Endodermal cell (in vitro differentiated cells): ENCODE measurements around the gene COL23A1. TPM values are rescaled to one million over a fixed set of nuclear protein-coding genes. Genes with fewer than 3 reads are reported as not detected.

Source experiments
- DNase-seq: peaks from one replicate; pipeline ENCODE4 v3.0.0-alpha.2; 2017
- H3K27ac ChIP-seq: 2 replicates; pipeline ENCODE4 v1.5.1; 2013; ENCODE audit warnings: mild to moderate bottlenecking, low read depth, low read length, moderate library complexity
- H3K27me3 ChIP-seq: 2 replicates; pipeline ENCODE4 v1.6.1; 2013; ENCODE audit warnings: mild to moderate bottlenecking, low read length, moderate library complexity; ENCODE audit not compliant: insufficient read depth, control insufficient read depth, poor library complexity, severe bottlenecking
- H3K36me3 ChIP-seq: 2 replicates; pipeline ENCODE4 v1.7.0; 2013; ENCODE audit warnings: mild to moderate bottlenecking, low read length, moderate library complexity; ENCODE audit not compliant: control insufficient read depth, insufficient read depth
- H3K4me1 ChIP-seq: one replicate; pipeline ENCODE4 v1.7.0; 2013; ENCODE audit warnings: low read length; ENCODE audit not compliant: control insufficient read depth, insufficient read depth
- H3K4me3 ChIP-seq: 2 replicates; pipeline ENCODE4 v1.5.1; 2013; ENCODE audit warnings: mild to moderate bottlenecking, low read length, moderate library complexity
- H3K9ac ChIP-seq: 2 replicates; pipeline ENCODE4 v1.6.1; 2013; ENCODE audit warnings: mild to moderate bottlenecking, low read length, moderate library complexity; ENCODE audit not compliant: poor library complexity, severe bottlenecking; ENCODE audit errors: extremely low read depth
- H3K9me3 ChIP-seq: 2 replicates; pipeline ENCODE4 v1.6.1; 2013; ENCODE audit warnings: mild to moderate bottlenecking, low read length, moderate library complexity; ENCODE audit not compliant: control insufficient read depth
- H3K27ac Mint-ChIP-seq: 2 replicates; pipeline ENCODE4 v1.8.0; 2020; ENCODE audit warnings: mixed read lengths
- H3K27me3 Mint-ChIP-seq: 2 replicates; pipeline ENCODE4 v1.8.0; 2021; ENCODE audit warnings: mild to moderate bottlenecking, mixed read lengths; ENCODE audit not compliant: insufficient read depth
- H3K36me3 Mint-ChIP-seq: 2 replicates; pipeline ENCODE4 v1.8.0; 2020; ENCODE audit warnings: low read depth, mixed read lengths
- H3K4me1 Mint-ChIP-seq: 2 replicates; pipeline ENCODE4 v1.8.0; 2020; ENCODE audit warnings: mixed read lengths
- H3K4me3 Mint-ChIP-seq: 2 replicates; pipeline ENCODE4 v1.8.0; 2020; ENCODE audit warnings: mild to moderate bottlenecking, moderate library complexity, mixed read lengths
- H3K9me3 Mint-ChIP-seq: 2 replicates; pipeline ENCODE4 v1.8.0; 2020; ENCODE audit warnings: mild to moderate bottlenecking, mixed read lengths
- CTCF ChIP-seq: fragments of 200-600 bp; sonication (generic); conservative IDR thresholded peaks from 2 replicates; pipeline ENCODE4 v1.5.0; 2021; ENCODE audit warnings: antibody characterized with exemption, mild to moderate bottlenecking
- WGBS, 2 experiments: methylation state at CpG; one replicate each; pipeline versions ENCODE4 v1.1.5 to v1.1.7; 2013; ENCODE audit warnings: missing lambda C conversion rate in 2 of 2, mixed read lengths in 1 of 2; ENCODE audit not compliant: insufficient coverage in 1 of 2, insufficient read length in 1 of 2; 5-methylcytosine and 5-hydroxymethylcytosine counted together
- total RNA-seq, 2 donors: library from RNA; stranded (reverse); fragmentation: NEBNext Ultra II Directional in 1 of 2; extraction: Animal tissue kit (Norgen Biotek cat#: 25700) in 1 of 2; gene quantifications; 2 replicates in 1 of 2; 3 replicates in 1 of 2; pipeline ENCODE4 v1.2.1, GENCODE V29; 2021

COL23A1 gene
- total RNA-seq, 2 donors from 2014 or later: 50.2 to 71.3 TPM

- no peak for DNase-seq
- Mint-ChIP-seq H3K27ac (peak overlapping the region; percentile 38), H3K36me3 (no peaks in the 10 kb centered on the region), H3K4me1 (peaks cover 40% of the 10 kb centered on the region), H3K27me3 (no peaks in the 10 kb centered on the region), H3K4me3 (no peak overlapping the region), H3K9me3 (no peaks in the 10 kb centered on the region)
- Histone ChIP-seq H3K27me3 (no peaks in the 10 kb centered on the region), H3K36me3 (no peaks in the 10 kb centered on the region), H3K4me3 (no peak overlapping the region), H3K9me3 (no peaks in the 10 kb centered on the region), H3K4me1 (peaks cover 6% of the 10 kb centered on the region), H3K9ac (no peak overlapping the region), H3K27ac (no peak overlapping the region)
- no peak for TF ChIP-seq CTCF
- whole genome bisulfite sequencing, 2 experiments: 86 to 94% methylated on average over 6 to 9 of the region's 9 CpGs
Measured at GRCh38 chr5:178419196-178419595, 171.0 kb downstream of the COL23A1 start.

DNA sequence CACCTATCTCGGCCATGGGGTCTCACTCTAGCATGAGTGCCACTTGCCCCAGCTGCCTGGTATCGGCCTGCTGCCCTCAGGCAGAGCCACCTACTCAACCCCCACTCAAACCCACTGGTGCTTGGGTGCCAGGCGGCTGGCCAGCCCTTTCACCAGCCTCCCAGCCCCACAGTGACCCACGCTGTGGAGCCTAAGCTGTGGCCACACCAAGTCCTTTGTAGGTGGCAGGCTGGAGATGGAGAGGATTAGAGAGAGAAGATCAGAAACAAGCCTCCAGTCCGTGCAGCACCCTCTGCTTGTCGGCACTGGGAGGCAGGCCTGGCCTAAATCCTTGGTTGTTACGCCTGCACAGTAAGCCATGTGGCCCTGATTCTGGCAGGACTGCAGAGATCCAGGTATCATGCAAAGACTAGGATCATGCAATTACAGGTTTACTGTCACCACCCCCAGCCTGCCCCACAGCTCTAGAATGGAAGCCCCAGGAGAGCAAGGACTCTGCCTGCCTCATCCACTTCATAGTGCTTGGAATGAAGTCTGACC, 171.7 kb downstream of the COL23A1 start:
- Mint-ChIP-seq H3K27ac (peak overlapping the region; percentile 64), H3K4me1 (peaks cover 46% of the 10 kb centered on the region), H3K9me3 (no peaks in the 10 kb centered on the region), H3K36me3 (no peaks in the 10 kb centered on the region), H3K4me3 (no peak overlapping the region), H3K27me3 (no peaks in the 10 kb centered on the region)
- 96% methylated on average over 5 to 7 of the region's 7 CpGs for WGBS, 2 experiments
- Histone ChIP-seq H3K4me3 (no peak overlapping the region), H3K36me3 (no peaks in the 10 kb centered on the region), H3K4me1 (peaks cover 9% of the 10 kb centered on the region), H3K9me3 (no peaks in the 10 kb centered on the region), H3K9ac (no peak overlapping the region), H3K27me3 (no peaks in the 10 kb centered on the region), H3K27ac (no peak overlapping the region)
- peak; percentile 21 for TF ChIP-seq CTCF
- DNase-seq: no peak

DNA sequence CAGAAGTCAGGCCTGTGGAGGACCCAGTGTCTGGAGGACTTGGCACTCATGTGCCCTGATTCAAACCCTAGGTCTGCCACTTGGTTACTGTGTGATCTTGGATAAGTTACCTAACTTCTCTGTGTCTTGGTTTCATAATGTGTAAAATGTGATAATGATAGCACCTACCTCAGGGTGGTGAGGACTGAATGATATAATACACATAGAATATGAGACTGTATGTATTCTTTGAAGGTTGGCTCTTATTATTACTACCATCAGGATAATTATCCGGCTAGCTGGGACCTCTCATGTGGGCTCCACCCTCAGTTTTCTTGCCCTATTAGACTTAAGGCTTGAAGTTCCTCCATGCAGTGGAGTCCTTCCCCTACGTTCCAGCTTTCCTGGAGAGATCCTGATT, 172.2 kb downstream of the COL23A1 start:
- Mint-ChIP-seq H3K9me3 (no peaks in the 10 kb centered on the region), H3K27ac (peak overlapping the region; percentile 64), H3K36me3 (no peaks in the 10 kb centered on the region), H3K27me3 (no peaks in the 10 kb centered on the region), H3K4me3 (no peak overlapping the region), H3K4me1 (peaks cover 48% of the 10 kb centered on the region)
- no peak for DNase-seq
- 90 to 100% methylated on average over 1 to 2 of the region's 2 CpGs for WGBS, 2 experiments
- no peak overlapping the region for H3K4me3 ChIP-seq
- H3K9me3 ChIP-seq: no peaks in the 10 kb centered on the region
- H3K4me1 ChIP-seq: peaks cover 9% of the 10 kb centered on the region
- TF ChIP-seq CTCF: no peak
- no peak overlapping the region for H3K27ac ChIP-seq
- H3K36me3 ChIP-seq: no peaks in the 10 kb centered on the region
- H3K9ac ChIP-seq: no peak overlapping the region
- no peaks in the 10 kb centered on the region for H3K27me3 ChIP-seq
